HepG2 (cell line): ENCODE results near the gene BBS1. TPM values are rescaled to one million over a fixed set of nuclear protein-coding genes. Genes with fewer than 3 reads are reported as not detected.

Source experiments
- ATAC-seq: fragments of 200-7000 bp; cut with Tn5 transposase; 3 replicates; pipeline ENCODE4 v1.9.1; 2020; ENCODE audit warnings: mild to moderate bottlenecking, moderate library complexity
- BruUV-seq: library from RNA; stranded (reverse); fragments of 400-500 nt; replicated peaks from 2 replicates; lab custom pipeline; 2021; lab: Mats Ljungman, UMichigan
- CTCF ChIA-PET: fragments of 300-600 bp; formaldehyde crosslinking; extraction: SDS; loops from one replicate; lab custom pipeline; 2021; ENCODE audit warnings: low total read pairs, inconsistent platforms, low intra/inter-chr PET ratio; lab: Yijun Ruan, JAX
- POLR2A ChIA-PET: fragments of 350-600 bp; sonication (Branson Sonifier 250); formaldehyde crosslinking; loops from one replicate; lab custom pipeline; 2020; ENCODE audit warnings: antibody characterized with exemption, inconsistent platforms; lab: Yijun Ruan, JAX
- DNase-seq: peaks from one replicate; pipeline ENCODE4 v3.0.0-alpha.2; 2015; ENCODE audit warnings: low spot score
- FAIRE-seq: peaks from 3 replicates; lab custom pipeline; 2011; peaks lifted over from hg19 to GRCh38; lab: Jason Lieb, UNC
- H2AFZ ChIP-seq: one replicate; pipeline ENCODE4 v1.6.1; 2011; ENCODE audit warnings: low read length, inconsistent platforms
- H3K27ac ChIP-seq: fragments of 300-600 bp; 3 replicates; pipeline ENCODE4 v1.8.0; 2011; ENCODE audit warnings: mixed run types, mild to moderate bottlenecking, mixed read lengths, low read length, inconsistent platforms; ENCODE audit not compliant: insufficient read depth; ENCODE audit errors: extremely low read length
- H3K27me3 ChIP-seq, 2 experiments: fragments of 200-600 bp in 1 of 2; 2 replicates in 1 of 2; 3 replicates in 1 of 2; pipeline versions ENCODE4 v1.6.0 to v1.8.0; 2011; ENCODE audit warnings: low read length in 2 of 2, mild to moderate bottlenecking in 2 of 2, moderate library complexity in 2 of 2, inconsistent platforms in 1 of 2; ENCODE audit not compliant: insufficient read depth in 2 of 2, control insufficient read depth in 1 of 2
- H3K36me3 ChIP-seq, 2 experiments: fragments of 200-600 bp in 1 of 2; replicated peaks in 1 of 2; 2 replicates in 1 of 2; 3 replicates in 1 of 2; pipeline versions ENCODE4 v1.5.1 to v1.8.0; 2011; ENCODE audit warnings: low read length in 2 of 2, inconsistent platforms in 1 of 2; ENCODE audit not compliant: insufficient read depth in 2 of 2, control insufficient read depth in 1 of 2
- H3K4me1 ChIP-seq: 2 replicates; pipeline ENCODE4 v1.5.1; 2012; ENCODE audit warnings: low read length, inconsistent platforms; ENCODE audit not compliant: insufficient read depth
- H3K4me2 ChIP-seq: 2 replicates; pipeline ENCODE4 v1.6.0; 2011; ENCODE audit warnings: low read depth, low read length, inconsistent platforms
- H3K4me3 ChIP-seq, 3 experiments: fragments of 200-600 bp in 1 of 3; sonication (generic), shearing (Covaris generic) in 1 of 3; replicated peaks in 1 of 3; 2 replicates each; pipeline ENCODE4 v1.5.1; 2011 to 2016; ENCODE audit warnings: low read length in 3 of 3, inconsistent platforms in 2 of 3, low read depth in 2 of 3, mild to moderate bottlenecking in 2 of 3, control low read depth in 1 of 3, mixed read lengths in 1 of 3; ENCODE audit not compliant: insufficient read depth in 1 of 3
- H3K79me2 ChIP-seq: one replicate; pipeline ENCODE4 v1.6.1; 2011; ENCODE audit warnings: low read length, inconsistent platforms; ENCODE audit not compliant: insufficient read depth
- H3K9ac ChIP-seq: 2 replicates; pipeline ENCODE4 v1.6.0; 2011; ENCODE audit warnings: mild to moderate bottlenecking, low read depth, low read length, inconsistent platforms; ENCODE audit not compliant: insufficient read depth
- H3K9me3 ChIP-seq: 2 replicates; pipeline ENCODE4 v1.5.1; 2012; ENCODE audit warnings: mild to moderate bottlenecking, low read length
- H4K20me1 ChIP-seq: 2 replicates; pipeline ENCODE4 v1.6.0; 2011; ENCODE audit warnings: inconsistent platforms, mild to moderate bottlenecking, low read length, moderate library complexity; ENCODE audit not compliant: insufficient read depth
- ARID5B ChIP-seq: IDR thresholded peaks from 2 replicates; pipeline ENCODE4 v1.4.0; 2020; ENCODE audit warnings: mild to moderate bottlenecking, missing genetic modification reagents
- CBX1 ChIP-seq: IDR thresholded peaks from one replicate; pipeline ENCODE4 v1.6.1; 2016; ENCODE audit warnings: antibody characterized with exemption, low read depth
- FOXA1 ChIP-seq, 2 experiments: fragments of 450-650 bp in 1 of 2; sonication (generic) in 1 of 2; formaldehyde crosslinking in 1 of 2; IDR thresholded peaks; 2 replicates each; pipeline versions ENCODE4 v1.4.0 to v1.6.1; 2016 to 2020; ENCODE audit warnings: missing genetic modification reagents in 1 of 2
- GATAD1 ChIP-seq: IDR thresholded peaks from 2 replicates; pipeline ENCODE4 v1.6.1; 2016; ENCODE audit warnings: missing genetic modification reagents, missing compliant biosample characterization
- RELA ChIP-seq: sonication (generic); formaldehyde crosslinking; IDR thresholded peaks from 2 replicates; pipeline ENCODE4 v1.4.0; 2020; ENCODE audit warnings: missing genetic modification reagents
- RNF2 ChIP-seq: fragments of 450-650 bp; conservative IDR thresholded peaks from 2 replicates; pipeline ENCODE4 v1.6.1; 2016; ENCODE audit warnings: low read depth
- THAP9 ChIP-seq: sonication (generic); formaldehyde crosslinking; IDR thresholded peaks from 2 replicates; pipeline ENCODE4; 2020; ENCODE audit warnings: missing genetic modification reagents, mild to moderate bottlenecking, borderline replicate concordance
- YEATS2 ChIP-seq: sonication (generic); formaldehyde crosslinking; IDR thresholded peaks from 2 replicates; pipeline ENCODE4 v1.4.0; 2020; ENCODE audit warnings: missing genetic modification reagents, borderline replicate concordance
- ZFY ChIP-seq: sonication (generic); formaldehyde crosslinking; IDR thresholded peaks from 2 replicates; pipeline ENCODE4 v1.4.0; 2020; ENCODE audit warnings: missing genetic modification reagents
- ZNF138 ChIP-seq: sonication (generic); formaldehyde crosslinking; IDR thresholded peaks from 2 replicates; pipeline ENCODE4 v1.5.0; 2020; ENCODE audit warnings: mild to moderate bottlenecking, low read depth, missing genetic modification reagents
- ZNF143 ChIP-seq: sonication (generic); formaldehyde crosslinking; IDR thresholded peaks from 2 replicates; pipeline ENCODE4 v1.4.0; 2020; ENCODE audit warnings: missing genetic modification reagents
- ZNF383 ChIP-seq: sonication (generic); formaldehyde crosslinking; IDR thresholded peaks from 2 replicates; pipeline ENCODE4 v1.4.0; 2020; ENCODE audit warnings: missing genetic modification reagents, mild to moderate bottlenecking, borderline replicate concordance
- ZNF496 ChIP-seq: sonication (generic); formaldehyde crosslinking; IDR thresholded peaks from 2 replicates; pipeline ENCODE4 v1.8.1; 2023; ENCODE audit warnings: mild to moderate bottlenecking, moderate library complexity, missing genetic modification reagents; ENCODE audit not compliant: insufficient replicate concordance
- ZNF501 ChIP-seq: sonication (generic); formaldehyde crosslinking; IDR thresholded peaks from 2 replicates; pipeline ENCODE4 v1.5.1; 2020; ENCODE audit warnings: mild to moderate bottlenecking, moderate library complexity, missing genetic modification reagents
- ZSCAN30 ChIP-seq: sonication (generic); formaldehyde crosslinking; IDR thresholded peaks from 2 replicates; pipeline ENCODE4 v1.5.0; 2020; ENCODE audit warnings: mild to moderate bottlenecking, missing genetic modification reagents
- WGBS: methylation state at CpG from one replicate; pipeline ENCODE4 v1.1.6; 2017; ENCODE audit warnings: low lambda C conversion rate; 5-methylcytosine and 5-hydroxymethylcytosine counted together
- in situ Hi-C: cut with HindIII; loops from 2 replicates; pipeline ENCODE4 v1.10.0; 2017; ENCODE audit warnings: low pct_unique_long_range_greater_than_20kb; ENCODE audit not compliant: extremely low pct_ligation_motif_present
- intact Hi-C: fragments of 100-400 bp; cut with micrococcal nuclease; formaldehyde crosslinking; loops from one replicate; pipeline ENCODE4 v1.10.0; 2022; ENCODE audit not compliant: unreplicated experiment
- polyA plus RNA-seq, 8 experiments: library from polyadenylated mRNA; depleted of rRNA in 3 of 8; stranded (reverse) in 7 of 8; unstranded in 1 of 8; fragments of >200 nt; fragmentation: Illumina TruSeq in 4 of 8; extraction: Trizol in 4 of 8; gene quantifications; 2 replicates each; pipeline versions ENCODE4 v1.2.1 to v1.2.3, GENCODE V29; 2011 to 2016; ENCODE audit warnings: low read depth in 4 of 8, missing spikeins in 1 of 8, mixed read lengths in 1 of 8; ENCODE audit not compliant: insufficient read depth in 1 of 8
- total RNA-seq, 5 experiments: library from RNA; depleted of rRNA; stranded (reverse); fragments of >200 nt; fragmentation: Illumina TruSeq; extraction: Trizol; gene quantifications; 2 replicates each; pipeline ENCODE4 v1.2.3, GENCODE V29; 2016; ENCODE audit warnings: low read depth in 1 of 5

BBS1 gene
- total and polyA plus RNA-seq, 2 of the 13 experiments (the other 11 are each of a cell fraction or from before 2014, with no cell fraction given): 11.7 to 14.1 TPM

- Histone ChIP-seq H3K4me2 (no peak overlapping the region), H3K4me1 (peaks cover 14% of the 10 kb centered on the region), H3K79me2 (no peaks in the 10 kb centered on the region), H3K9me3 (no peaks in the 10 kb centered on the region), H2AFZ (no peak overlapping the region), H3K27ac (no peak overlapping the region), H3K27me3 (no peaks in the 10 kb centered on the region; a peak in 3 of 5 replicates)
- ChIA-PET CTCF (no interaction called here), POLR2A (no interaction called here)
- no peak for ATAC-seq
- no TSS peak for BruUV-seq
- in situ Hi-C loops: no loop called here
- TF ChIP-seq ZNF143 (CRISPR knock-in tag) (no peak), CBX1 (no peak), THAP9 (no peak), GATAD1 (CRISPR knock-in tag) (no peak), ZNF383 (CRISPR knock-in tag) (no peak), ZSCAN30 (CRISPR knock-in tag) (no peak), YEATS2 (CRISPR knock-in tag) (no peak), ZNF138 (CRISPR knock-in tag) (no peak), ZNF496 (CRISPR knock-in tag) (no peak), RNF2 (no peak), FOXA1 (IDR thresholded peaks at IDR 0.05) (no peak), FOXA1 (CRISPR knock-in tag; IDR thresholded peaks at IDR 0.05) (no peak), RELA (CRISPR knock-in tag) (no peak), ARID5B (CRISPR knock-in tag) (no peak), ZFY (CRISPR knock-in tag) (no peak), ZNF501 (CRISPR knock-in tag) (no peak)
- TF ChIP-seq, all 625 proteins: peak for 0
- no peak overlapping the region for H3K4me3 ChIP-seq
- intact Hi-C loops: no loop called here
- H3K36me3 ChIP-seq: no peaks in the 10 kb centered on the region
- DNase-seq (no peak), FAIRE-seq (no peak)
- WGBS: 89% methylated on average over 4 of the region's 4 CpGs
- H4K20me1 ChIP-seq: no peaks in the 10 kb centered on the region
- no peak overlapping the region for H3K9ac ChIP-seq
These were observed 31.5 kb downstream of the BBS1 start for GRCh38 chr11:66541892-66542291.
